Prostate gland (tissue), 2 donors: ENCODE measurements around the gene PCK2.

Experiments used
- POLR2AphosphoS5 ChIP-seq: sonication (generic); formaldehyde crosslinking; IDR thresholded peaks from one replicate; pipeline ENCODE4 v1.6.1; 2017; ENCODE audit warnings: antibody characterized with exemption
- TF ChIP-seq, protein P1 (sequence below), 4 experiments: fragments of 200-600 bp in 2 of 4; fragments of 450-650 bp in 2 of 4; sonication (generic) in 2 of 4; IDR thresholded peaks; 1 replicate in 3 of 4; 2 replicates in 1 of 4; pipeline ENCODE4 v1.5.1; 2016 to 2019; ENCODE audit warnings: antibody characterized with exemption in 4 of 4, mild to moderate bottlenecking in 2 of 4, moderate library complexity in 2 of 4

DNA sequence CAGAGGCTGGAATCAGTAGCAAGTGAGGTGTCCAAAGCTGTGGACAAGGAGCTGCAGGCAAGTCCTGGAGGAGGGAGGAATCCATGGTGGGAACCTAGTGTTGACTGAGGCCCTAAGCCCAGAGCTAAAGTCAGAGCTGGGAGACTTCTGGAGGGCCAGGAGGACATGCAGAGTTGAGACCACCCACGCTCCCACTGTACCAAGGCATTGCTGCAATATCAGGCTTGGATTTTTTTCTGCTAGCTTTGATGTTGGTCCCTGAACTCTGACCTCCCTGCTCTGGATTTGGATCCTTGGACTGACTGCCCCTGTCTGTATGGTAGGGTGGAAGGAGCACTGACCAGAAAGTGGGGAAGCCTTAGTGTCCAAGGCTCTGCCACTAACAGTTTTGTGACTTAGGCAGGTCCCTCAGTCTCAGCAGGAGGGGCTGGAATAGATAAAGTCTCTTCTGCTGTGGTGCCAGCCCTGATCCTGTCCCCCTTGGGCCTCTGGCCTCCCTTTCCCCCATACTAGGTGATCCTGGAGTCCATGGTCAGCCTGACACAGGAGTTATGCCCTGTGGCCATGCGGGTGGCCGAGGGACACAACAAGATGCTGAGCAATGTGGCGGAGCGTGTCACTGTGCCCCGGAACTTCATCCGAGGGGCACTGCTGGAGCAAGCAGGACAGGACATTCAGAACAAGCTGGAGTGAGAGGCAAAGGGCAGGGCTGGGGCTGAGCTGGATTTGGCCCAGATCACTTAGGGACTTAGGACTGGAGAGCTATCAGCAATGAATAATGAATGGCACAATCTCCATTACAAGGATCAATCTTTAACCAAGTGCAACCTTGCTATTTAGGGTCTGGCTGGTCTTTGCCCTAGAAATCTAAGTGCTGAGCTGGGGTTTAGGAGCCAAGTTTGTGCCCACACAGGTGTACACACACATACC is 32.9 kb upstream of the PCK2 start:
- TF ChIP-seq POLR2AphosphoS5, result no peak
- TF ChIP-seq, protein P1, sequence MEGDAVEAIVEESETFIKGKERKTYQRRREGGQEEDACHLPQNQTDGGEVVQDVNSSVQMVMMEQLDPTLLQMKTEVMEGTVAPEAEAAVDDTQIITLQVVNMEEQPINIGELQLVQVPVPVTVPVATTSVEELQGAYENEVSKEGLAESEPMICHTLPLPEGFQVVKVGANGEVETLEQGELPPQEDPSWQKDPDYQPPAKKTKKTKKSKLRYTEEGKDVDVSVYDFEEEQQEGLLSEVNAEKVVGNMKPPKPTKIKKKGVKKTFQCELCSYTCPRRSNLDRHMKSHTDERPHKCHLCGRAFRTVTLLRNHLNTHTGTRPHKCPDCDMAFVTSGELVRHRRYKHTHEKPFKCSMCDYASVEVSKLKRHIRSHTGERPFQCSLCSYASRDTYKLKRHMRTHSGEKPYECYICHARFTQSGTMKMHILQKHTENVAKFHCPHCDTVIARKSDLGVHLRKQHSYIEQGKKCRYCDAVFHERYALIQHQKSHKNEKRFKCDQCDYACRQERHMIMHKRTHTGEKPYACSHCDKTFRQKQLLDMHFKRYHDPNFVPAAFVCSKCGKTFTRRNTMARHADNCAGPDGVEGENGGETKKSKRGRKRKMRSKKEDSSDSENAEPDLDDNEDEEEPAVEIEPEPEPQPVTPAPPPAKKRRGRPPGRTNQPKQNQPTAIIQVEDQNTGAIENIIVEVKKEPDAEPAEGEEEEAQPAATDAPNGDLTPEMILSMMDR (IDR thresholded peaks at IDR 0.05), result no peak
